Stimulated activated CD4-positive, alpha-beta T cell treated with anti-CD3 and anti-CD28 coated beads, Interleukin-12 subunit alpha, Interleukin-12 subunit beta, amount 100 ng/mL, for 24 hours (primary cell): ENCODE data around the gene PIANP.
A peak's percentile ranks its signal among the peaks of the same experiment; 100 is the strongest.
"Not testable (repeated sequence)": the region's sequence is repeated elsewhere in the genome, so short reads cannot be mapped to it uniquely, and the experiment has no call there.

ENCODE experiments used
- DNase-seq, 2 experiments: peaks; one replicate each; pipeline ENCODE4 v3.0.0-alpha.2; 2020; ENCODE audit warnings: low read depth in 2 of 2

PIANP gene

DNA sequence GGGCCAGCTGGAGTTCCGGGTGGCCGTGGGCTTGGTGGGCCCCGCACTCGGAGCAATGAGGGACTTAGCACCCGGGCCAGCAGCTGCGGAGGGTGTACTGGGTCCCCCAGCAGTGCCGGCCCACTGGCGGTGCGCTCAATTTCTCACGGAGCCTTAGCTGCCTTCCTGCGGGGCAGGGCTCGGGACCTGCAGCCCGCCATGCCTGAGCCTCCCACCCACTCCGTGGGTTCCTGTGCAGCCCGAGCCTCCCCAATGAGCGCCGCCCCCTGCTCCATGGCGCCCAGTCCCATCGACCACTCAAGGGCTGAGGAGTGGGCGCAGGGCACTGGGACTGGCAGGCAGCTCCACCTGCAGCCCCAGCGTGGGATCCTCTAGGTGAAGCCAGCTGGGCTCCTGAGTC, 7.7 kb upstream of the PIANP start:
- DNase-seq = not testable (repeated sequence)

DNA sequence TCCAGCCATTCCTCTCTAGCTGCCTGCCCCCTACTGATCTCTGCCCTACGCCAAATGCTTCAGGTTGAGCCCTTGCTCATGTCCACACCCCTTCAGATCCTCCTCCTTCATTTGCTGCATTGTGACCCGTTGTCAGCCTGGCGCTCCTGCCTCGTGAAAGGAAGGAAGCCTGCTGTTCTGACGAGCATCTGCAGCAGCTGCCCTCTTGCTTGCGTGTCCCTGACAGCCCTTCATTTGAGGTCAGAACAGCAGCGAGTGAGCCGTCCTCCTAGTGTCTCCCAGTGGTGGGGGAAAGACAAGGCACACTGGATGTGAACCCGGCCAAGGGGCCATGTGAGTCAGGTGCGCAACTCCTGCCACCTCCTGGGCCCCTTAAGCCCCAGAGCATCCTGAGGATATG, 3.0 kb upstream of the PIANP start:
- no peak for DNase-seq

DNA sequence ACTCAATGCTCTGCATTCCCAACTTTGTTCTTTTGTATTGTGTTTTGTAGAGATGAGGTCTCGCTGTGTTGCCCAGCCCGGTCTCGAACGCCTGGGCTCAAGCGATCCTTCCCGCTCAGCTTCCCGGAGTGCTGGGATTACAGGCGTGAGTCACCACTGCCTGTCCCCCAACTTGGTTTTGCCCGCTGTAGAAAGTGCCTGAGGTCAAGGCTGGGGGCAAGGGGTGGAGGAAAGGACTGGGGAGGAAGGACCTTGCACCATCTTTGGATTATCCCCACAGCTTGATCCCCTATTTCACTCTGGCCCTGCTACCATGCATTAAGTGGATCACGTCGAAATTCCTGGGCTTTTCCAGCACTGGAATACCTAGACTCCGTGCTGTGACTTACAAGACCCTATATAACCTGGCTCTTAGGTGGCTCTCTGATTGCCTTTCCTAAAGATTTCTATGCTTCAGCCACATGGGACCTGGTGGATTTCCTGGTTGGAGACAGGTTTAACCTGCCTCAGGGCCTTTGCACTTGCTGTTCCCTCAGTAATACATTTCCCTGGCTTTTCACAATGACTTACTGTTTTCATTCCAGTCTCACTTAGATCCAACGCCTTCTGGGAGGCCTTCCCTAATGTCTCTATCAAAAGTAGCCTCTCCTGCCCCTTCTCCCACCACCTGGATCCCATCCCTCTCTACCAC, 608 bp upstream of the PIANP start:
- DNase-seq = no peak

DNA sequence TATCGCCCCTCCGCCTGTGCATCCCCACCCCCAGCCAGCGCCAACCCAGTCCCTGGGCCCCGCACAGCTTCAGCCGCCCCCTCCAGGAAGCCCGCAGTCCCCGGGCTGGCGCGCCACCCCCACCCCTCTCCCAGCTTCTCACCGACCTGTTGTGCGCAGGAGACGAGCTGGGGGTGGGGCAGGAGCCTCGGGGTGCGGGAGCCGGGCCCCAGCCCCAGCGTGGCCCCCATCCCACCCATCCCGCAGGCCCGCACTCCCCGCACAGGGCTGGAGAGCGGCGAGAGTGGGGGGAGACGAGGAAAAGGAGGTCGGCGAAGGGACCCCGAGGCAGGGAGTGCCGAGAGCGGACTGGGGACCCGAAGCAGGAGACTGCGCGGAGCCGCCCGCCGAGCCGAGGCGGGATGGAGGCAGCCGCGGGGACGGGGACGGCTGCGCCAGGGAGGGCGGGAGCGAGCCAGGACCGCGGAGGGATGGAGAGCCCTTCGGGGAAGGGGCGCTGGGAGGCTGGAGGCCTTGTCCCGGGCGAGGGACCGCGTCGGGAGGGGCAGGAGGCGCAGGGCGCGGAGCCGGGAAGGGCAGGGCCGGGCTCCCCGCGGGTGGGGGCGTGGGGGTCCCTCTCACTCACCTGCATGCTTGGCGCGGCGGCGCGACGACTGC, 498 bp downstream of the PIANP start:
- no peak for DNase-seq

DNA sequence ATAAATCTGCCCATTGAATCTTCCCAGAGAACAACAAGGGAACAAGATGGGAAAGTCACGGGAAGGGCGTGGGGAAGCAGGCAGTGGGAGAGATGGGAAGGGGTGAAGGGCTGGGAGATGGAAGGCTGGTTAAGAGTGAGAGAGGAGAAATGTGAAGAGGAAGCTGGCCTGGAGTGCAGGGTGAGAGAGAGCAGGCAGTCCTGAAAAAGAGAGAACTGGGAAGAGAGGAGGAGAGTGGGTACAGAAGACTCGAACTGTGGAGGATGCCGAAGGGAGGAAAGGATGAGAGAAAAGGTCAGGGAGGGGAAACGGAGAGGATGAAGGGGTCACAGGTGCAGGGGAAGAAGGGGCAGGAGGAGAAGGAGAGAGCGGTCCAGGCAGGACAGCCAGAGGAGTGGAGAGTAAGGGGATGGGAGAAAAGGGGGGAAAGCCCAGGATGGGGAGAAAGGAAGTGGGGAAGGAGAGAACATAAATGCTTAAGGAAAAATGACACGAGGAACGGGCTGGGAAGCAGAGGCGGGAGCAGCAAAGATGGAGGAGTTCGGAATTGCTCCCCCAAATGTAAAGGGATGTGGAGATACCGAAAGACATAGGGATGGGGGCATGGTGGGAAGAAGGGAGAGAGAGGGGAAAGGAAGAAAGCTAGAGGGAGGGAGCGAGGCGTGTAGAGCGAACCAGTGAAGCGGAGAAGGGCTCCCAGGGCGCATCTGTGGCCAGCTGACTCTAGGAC, 1.2 kb downstream of the PIANP start:
- DNase-seq = no peak

DNA sequence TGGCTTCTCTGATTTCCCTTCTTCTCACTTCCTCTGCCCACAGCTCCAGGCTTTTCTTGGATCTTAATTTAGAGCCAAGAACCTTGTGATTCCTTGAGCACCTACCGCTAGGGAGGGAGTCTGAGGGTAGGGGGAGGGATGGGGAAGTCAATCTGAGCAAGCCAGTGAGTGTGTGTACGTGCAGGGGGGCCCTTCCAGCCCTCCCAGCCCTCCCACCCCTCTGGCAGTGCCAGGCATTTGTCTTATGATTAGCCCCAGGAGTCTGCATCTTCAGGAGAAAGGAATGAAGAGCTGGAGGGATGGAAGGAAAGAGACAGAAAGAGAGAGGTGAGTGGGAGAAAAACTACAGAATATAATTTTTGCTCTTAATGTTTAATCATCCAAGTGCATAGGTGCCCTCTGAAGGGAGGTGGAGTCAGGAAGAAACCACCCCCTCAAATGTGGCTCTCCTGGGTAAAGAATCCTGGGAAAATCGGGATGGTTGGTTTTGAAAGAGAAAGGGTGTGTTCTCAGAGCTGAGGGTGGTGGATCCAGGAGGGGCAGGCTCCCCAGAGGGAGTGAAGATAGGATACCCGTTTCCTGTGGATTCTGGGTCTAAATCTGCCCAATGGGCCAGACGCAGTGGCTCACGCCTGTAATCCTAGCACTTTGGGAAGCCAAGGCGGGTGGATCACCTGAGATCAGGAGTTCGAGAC, 2.1 kb downstream of the PIANP start:
- DNase-seq = no peak

DNA sequence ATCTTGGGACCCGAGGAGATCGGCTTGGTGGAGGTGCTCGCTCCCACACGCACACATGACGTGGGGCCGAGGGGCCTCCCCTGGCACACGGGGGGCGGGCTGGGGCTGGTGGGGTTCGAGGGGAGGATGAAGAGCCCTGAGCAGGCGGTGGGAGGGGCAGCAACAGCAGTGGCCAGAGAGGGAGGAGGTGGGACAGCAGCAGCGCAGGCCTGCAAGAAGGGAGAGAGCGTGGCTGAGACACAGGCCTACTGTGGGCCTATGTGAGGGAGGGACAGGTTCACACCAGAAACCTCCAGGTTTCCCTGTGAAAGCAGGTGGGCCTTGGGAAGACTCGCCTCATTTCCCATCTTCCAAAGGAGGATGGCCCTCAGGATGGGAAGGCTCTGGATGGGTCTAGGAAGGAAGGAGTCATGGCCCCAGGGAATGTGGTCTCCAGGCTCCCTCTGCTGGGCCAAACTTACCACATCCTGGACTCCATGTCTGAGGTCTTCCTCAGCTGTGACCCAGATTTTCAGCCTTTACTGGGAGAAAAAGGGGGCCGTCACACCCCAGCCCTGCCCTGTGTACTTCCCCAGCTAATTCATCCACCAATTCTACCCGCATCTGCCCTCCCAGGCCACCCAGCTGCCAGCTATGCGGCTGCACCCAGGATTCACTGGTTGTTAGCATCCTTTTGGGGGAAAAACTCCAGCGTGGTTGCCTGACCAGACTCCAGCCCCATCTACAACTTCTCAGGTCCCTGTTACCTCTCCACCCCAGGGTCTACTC, 2.8 kb downstream of the PIANP start:
- DNase-seq = no peak

DNA sequence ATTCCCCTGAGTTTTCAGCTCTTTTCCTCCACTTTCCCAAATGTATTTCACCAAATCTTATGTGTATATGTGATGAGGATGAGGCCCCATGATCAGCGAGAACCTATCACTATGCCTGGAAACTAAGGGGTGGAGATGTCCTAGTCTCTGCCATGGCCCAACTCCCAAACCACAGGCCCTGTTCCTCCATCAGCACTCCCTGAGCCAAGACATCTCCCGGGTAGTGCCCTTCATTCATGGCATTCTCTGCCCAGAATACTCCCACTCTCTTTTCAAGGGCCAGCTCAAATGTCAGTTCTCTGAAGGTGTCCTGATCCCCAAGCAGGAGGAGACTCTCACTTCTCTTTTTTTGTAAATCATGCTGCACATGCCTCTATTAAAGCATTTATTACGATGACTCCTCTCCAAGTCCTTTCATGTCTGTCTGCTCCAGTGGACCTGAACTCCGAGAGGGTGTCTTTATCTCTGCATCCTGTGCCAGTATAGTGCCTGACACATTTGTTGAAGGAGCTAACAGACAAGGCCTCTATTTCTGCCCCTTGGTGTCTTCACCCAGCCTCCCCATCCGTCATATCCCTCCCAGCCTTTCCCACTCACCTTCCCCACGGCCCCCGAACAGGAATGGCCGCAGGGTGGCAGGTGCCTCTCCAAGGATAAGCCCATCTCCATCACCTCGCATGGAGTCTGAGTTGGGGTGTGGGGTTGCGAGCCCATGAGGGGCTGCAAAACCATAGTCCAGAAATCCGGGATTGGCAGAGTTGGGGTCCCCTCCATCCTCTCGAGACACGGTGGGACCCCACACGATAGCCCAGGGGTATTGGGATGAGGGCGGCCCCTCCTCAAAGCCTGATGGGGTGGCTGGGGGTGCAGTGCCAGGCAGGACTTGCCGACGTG, 3.7 kb downstream of the PIANP start:
- no peak for DNase-seq

DNA sequence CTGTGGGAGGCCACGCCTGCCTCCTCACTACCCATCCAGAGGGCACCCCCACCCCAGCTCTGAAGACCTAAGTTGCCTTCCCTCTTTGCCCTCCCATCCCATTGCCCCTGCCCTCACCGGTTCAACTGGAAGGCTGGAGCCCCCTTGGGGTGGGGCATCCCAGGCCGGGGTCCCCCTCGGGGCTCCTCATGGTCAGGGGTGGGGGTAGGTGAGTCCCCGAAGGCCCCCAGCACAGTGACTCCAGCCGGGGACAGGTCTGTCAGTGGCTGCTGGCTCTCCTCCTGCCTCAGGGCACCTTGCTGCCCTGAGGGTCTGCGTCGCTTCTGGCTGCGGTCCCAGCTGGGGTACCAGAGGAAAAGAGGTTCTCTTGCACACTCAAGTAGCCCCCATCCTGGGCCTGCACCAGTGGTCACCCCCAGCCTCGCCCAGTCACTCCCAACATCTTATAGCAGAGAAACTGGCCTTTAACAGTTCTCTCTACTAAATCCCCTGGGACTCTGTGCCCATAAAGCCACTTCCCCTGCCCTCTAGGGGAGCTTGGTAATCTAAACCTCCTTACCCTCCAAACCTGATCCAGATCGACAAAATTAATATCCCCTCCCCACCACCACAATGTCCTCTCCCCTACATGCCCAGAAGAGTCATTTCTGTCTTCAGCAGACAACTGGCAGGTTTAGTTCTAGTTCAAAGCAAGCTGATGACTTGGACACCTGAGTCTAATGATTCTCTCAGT, 5.1 kb downstream of the PIANP start:
- no peak for DNase-seq

DNA sequence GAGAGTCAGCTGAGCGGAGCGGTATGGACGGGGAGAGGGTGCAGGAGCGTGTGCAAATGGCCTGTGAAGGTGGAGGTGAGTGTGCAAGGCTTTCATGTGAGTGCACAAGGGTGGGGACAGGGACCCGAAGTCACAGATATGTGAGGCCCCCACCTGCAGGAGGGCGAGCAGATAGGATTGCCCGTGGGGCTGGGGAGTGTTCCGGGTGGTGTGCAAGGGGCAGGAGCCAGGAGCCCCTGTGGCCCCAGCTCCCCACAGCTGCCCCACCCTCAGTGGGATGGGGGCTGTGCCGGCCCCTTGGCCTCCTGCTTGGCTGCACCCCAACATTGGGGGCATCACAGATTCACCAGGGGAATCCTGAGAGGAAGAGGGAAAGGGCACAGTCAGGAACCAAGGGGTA, 5.9 kb downstream of the PIANP start:
- no peak for DNase-seq

DNA sequence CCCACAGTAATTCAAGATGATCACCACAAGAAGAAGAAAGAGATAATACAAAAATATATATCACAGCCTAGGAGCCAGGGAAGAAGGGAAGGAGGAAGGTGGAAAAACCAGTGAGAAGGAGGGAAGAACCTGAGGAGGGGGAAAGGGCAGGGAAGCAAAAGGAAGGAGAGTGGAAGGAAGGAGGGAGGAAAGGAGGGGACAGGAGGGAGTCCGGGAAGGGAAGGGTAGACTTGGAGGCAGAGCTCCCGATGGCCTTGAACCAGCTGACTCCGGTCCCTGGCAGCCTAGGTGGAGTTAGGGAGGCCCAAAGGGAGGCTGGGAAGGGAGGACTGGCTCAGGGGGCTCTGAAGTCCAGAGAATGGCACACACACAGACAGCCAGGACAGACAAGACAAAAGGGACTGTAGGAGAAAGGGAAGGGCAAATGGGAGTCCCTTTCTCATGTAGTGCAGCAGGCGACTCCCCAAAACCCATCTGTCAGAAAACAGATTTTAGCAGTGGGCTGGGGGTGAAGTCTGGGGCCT, 6.7 kb downstream of the PIANP start:
- no peak for DNase-seq

DNA sequence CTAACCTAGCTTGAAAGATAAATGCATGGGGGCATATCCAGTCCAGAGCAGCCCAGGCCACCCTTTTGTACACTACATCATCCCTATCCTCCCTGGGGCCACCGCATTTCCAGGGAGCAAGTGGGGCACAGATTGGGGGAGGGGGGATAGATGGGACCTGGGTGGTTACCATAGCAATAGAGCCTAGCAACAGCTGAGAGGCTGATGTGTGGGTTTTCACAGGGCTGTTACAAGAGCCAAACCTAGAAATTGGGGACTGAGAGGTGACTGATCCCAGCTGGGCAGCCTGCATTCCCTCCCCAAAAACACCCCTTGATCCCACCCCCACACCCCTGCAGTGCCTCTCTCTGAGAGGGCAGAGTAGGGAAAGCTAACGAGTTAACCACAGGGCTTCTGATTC, 7.7 kb downstream of the PIANP start:
- DNase-seq = no peak

DNA sequence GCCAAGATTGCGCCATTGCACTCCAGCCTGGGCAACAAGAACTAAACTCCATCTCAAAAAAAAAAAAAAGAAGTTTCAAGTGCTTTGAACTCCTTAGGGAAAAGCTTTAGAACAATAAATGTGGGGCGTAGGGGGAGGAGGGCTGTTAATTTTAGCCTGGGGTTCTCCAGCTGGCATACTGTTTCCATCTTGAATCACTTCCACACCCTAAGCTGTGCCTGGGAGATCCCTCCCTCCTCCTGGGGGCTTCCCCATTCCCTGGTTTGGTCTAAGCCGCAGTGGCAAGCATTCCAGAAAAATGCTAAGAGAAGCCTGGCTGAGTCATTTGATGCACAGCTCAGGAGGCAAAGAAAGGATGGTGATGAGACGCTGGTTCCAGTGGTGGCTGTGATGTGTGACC, 9.1 kb downstream of the PIANP start:
- DNase-seq = no peak

DNA sequence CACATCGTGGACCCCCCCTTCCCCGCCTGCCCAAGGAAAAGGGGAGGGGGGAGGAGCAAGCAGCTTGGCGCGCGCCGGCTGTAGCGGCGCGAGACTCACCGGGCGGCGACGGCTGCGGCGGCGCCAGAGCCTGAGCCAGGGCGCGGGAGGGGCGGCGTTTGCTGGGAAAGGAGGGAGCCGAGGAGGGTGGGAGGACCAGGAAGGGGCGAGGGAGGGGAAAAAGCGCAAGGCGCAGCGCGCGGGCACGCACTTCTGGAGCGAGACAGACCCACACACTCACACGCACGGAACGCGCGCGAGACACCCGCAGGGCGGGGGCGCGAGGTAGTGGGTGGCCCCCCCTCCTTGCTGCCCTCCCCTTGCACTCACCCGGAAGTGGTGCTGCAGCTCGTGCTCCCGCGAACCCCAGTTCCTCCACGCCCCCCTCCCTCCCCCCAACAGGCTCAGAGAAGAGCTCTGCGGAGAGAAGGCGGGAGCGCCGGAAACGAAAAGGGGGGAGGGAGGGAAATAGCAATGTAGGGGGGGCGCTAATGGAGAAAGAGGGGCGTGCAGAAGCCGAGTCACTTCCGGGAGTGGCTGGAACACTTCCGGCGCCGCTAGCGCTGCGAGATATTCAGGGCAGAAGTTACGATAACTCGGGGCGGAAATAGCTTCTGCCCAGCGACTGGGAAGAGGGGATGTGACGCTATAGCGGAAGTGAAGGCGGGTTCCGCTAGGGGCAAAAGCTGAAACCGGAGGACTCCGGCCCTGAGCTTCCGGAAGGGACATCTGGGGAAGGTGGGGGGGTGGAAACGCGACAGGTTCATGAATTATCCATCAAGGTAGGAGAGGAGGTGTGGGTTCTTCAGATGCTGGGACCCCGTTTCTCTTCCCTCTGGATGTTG, 11.4 kb downstream of the PIANP start, which contains the start of gene ZNF384:
Gene ZNF384, minus strand, starts transcription at position 377 of the 884 bp plus-strand sequence. CDS start 9,855 bp downstream, outside the sequence.
- DNase-seq = peak; percentile 89 to 92

DNA sequence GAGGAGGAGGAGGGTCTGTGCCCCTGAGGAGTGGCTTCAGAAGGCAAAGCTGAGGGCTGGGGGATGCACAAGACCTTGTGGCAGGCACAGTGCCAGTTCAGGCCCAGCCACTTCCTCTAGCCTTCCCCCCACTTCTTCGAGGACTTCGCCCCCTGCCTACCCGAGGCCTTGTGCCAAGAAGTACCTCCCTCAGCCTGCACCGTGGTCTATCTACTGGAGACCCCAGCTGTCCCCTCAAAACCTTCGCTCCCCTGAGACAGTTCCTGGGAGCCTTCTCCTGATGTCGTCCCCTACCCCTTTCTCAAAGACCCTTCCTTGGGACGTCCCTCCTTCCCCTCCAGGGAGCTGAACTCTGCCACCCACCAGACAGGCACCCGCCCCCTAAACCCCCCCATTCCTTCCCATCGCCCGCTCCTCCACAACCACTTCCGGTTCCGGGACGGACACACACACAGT, 12.0 kb downstream of the PIANP start:
- DNase-seq = no peak

DNA sequence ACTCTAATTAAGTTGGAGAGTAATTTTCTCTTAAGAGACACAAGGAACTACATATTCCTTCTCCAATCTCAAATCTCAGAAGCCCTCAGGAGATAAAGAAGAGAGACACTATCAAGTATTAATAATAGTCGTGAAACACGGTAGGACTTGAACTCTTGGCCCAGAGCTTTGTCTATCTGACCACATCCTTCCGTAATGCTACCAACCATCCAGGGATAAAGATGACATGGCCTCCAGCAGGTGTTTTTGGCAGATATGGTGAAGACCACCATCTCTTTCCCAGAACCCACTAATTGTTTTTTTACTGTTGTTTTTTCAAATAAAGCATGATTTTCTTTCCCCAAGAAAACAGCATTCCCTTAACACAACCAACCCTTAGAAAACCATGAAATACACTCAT, 14.8 kb downstream of the PIANP start:
- DNase-seq = no peak

DNA sequence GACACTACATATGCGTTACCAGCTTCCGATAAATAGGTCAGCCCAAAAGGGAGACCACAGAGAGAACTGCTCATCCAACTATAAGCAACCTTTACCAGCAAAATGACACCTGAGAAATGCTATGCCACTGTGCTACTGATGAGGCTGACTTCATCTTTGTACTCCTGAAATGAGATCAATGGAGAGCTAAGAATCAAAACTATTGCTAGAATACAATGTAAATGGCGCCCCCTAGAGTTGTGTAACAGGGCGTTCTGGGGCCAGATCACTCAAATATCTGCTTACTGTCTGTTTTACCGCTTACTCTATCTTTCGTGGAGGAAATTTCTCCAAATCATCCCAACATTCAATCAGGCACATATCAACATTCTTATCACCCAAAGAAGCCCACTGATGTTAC, 16.0 kb downstream of the PIANP start:
- no peak for DNase-seq

DNA sequence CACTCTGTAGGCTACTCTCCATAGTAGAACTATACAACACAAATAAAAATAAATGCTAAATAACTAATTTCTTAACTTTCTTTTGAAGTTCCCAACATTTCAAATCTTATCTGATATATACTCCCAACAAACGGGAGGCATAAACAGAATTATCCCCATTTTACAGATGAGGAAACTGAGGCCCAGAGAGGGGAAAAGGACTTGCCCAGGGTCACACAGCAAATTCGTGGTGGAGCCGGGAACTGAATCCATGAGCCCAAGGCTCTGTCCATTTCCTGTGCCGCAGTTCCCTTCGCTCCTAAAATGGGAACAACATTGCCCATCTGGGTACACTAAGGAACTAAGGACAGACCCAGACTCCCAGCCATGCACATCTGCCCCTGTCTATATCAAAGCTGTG, 23.7 kb downstream of the PIANP start:
- DNase-seq = no peak
